Testis (tissue), 2 donors: Measurements from ENCODE around the gene RCL1.

ENCODE experiments used
- POLR2A ChIP-seq: fragments of 450-650 bp; IDR thresholded peaks from one replicate; pipeline ENCODE4 v1.6.1; 2017; ENCODE audit warnings: antibody characterized with exemption, mild to moderate bottlenecking, moderate library complexity
- TF ChIP-seq, protein P1 (sequence below), 3 experiments: fragments of 450-650 bp in 2 of 3; fragments of 200-600 bp in 1 of 3; sonication (generic) in 1 of 3; IDR thresholded peaks; one replicate each; pipeline ENCODE4 v1.5.1; 2016 to 2019; ENCODE audit warnings: antibody characterized with exemption in 3 of 3, mild to moderate bottlenecking in 2 of 3, moderate library complexity in 1 of 3

DNA sequence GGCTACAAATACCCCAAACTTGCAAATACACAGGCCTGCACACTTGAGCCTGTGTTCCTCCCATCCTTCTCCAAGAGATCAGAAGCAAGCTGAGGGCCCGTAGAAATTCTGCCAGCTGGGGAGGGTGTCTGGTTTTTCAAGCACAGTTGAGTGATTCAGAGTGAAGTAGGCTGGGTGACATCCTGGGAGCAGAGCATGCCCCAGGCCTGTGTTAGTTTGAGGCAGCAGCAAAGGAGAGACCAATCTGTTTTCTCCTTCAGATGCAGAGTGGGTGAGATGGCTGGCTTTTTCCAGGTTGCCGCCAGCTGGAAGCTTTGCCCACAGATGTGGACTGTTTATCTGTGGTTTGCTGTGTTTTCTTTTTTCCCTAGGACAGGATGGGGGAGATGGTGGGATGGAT is 63.1 kb downstream of the RCL1 start:
- TF ChIP-seq, protein P1, sequence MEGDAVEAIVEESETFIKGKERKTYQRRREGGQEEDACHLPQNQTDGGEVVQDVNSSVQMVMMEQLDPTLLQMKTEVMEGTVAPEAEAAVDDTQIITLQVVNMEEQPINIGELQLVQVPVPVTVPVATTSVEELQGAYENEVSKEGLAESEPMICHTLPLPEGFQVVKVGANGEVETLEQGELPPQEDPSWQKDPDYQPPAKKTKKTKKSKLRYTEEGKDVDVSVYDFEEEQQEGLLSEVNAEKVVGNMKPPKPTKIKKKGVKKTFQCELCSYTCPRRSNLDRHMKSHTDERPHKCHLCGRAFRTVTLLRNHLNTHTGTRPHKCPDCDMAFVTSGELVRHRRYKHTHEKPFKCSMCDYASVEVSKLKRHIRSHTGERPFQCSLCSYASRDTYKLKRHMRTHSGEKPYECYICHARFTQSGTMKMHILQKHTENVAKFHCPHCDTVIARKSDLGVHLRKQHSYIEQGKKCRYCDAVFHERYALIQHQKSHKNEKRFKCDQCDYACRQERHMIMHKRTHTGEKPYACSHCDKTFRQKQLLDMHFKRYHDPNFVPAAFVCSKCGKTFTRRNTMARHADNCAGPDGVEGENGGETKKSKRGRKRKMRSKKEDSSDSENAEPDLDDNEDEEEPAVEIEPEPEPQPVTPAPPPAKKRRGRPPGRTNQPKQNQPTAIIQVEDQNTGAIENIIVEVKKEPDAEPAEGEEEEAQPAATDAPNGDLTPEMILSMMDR (IDR thresholded peaks at IDR 0.05): no peak
- no peak for TF ChIP-seq POLR2A
